ENCODE data around the gene ASCC3.

GRCh38 chr6:100704961-100705360 lies 176.2 kb downstream of the ASCC3 start:
- TF ChIP-seq EZH2 (IDR thresholded peaks at IDR 0.05; ENCODE audit: insufficient read depth, poor library complexity, severe bottlenecking) = no peak
- no peak for TF ChIP-seq EZH2phosphoT487 (IDR thresholded peaks at IDR 0.05; ENCODE audit: insufficient read depth, low read depth)

Data from GM23248 (cell line).